ENCODE data around the gene CACNA2D3.

The CACNA2D3 gene

DNA sequence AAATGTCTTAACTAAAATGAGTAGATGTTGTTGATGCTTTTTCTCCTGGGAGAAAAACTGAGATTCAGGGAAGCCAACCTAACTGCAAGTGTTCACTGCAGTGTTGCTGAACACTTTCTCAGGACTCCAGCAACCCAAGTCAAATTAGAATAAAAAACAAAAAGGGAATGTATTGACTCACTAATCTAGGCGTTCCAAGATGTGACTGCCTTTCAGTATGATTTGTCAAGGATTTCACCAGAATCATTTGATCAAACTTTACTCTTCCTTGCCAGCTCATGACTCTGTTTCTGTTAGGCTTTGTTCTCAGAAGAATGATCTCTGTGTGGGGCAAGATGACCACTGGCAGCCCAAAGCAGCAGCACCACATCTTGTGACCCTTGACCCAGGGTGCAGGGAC is 364.0 kb downstream of the CACNA2D3 start:
- DNase-seq, result no peak

DNA sequence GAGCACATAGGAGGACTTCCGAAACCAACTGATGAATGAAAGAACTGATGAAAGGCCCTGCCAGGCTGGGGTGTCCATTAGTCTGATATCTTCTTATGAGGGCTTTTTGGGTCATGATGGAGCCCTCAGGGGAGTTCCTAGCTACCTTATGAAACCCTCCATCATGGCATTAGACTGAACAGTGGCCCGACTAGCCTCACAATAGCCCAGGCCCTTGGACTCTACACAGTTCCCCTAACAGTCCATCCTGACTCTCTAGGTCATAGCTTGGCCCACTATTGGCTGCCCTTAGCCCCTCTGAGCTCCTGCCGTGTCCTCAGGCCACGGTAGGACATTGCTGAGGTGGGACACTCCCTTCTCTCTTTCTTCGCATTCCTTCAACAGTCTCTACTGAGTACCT is 365.9 kb downstream of the CACNA2D3 start:
- DNase-seq, result no peak

DNA sequence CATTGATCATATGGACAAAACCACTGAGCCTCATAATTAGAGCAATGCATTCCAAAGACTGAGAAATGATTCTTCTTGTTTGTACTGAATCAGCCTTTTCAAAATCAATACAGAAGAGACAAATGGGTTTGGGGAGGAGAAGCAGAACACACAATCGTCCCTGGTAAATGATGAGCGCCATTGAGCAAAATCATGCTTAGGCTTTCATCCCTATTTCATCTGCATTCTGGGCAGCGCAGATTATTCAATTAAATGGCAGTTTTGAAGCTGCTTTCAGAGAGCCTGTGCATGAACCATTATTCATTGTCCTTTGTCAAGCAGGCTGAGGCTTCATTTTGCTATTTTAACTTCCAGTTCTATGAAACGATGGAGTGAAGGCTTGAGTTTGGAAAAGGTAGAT is 371.9 kb downstream of the CACNA2D3 start:
- no peak for DNase-seq

DNA sequence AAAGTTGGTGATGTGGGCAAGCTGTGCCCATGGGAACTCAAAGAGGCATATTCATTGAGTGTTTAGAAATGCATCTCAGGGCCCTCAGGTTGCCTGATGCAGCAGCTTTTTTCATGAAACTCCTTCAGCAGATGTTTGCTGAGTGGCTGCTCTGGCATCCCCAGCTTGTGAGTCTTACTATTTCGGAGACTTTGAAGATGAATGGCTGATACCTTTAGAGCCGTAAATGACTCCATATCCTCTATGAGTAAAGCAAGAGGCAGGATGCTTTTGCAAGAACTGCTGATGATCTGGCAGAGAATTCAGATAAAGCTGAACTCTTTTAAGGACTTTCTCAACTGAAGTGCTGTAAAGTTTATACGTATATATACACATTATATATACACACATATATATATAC is 384.3 kb downstream of the CACNA2D3 start:
- DNase-seq, result no peak

DNA sequence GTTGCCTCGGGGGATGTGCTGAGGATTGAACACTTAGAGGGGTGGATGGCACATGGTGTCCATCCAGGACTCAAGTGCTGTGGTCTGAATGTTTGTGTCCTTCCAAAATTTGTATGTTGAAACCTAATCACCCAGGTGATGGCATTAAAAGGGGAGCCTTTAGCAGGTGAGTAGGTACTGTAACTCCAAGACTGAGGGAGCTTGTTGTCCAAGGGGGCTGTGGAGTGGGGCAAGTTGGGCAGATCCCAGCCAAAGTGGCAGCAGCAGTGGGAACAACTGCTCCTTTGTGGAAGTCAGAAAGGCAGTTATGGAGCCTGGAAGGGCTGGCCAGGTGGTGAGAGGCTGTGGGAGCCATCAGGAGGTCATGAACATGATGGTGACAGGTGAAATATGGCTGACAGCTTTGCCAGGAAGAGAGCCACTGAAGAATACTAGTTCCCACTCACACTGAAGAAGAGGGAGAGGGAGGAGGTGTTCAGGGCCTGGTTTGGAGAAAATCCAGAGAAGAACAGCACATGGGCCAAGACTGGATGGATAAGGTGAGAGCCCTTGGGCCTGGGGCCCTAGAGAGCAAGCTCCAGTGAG is 385.6 kb downstream of the CACNA2D3 start:
- no peak for DNase-seq

DNA sequence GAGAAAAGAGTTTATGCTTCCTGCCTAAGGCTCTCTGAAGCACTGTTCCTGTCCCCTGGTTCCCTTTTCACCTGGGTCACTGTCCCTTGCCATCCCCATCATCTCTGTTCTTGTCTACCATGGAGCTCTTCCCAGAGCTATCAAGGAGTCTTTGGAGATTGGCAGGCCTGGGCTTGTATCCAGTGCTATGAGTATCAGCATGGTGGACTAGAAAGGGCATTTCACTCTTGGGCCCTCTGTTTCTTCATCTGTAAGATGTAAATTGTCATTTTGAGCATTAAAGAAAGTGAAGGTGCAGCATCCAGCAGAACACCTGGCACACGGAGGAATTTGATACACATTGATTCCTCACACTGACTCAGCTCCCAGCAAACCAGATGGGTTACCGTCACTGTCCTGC is 388.2 kb downstream of the CACNA2D3 start:
- DNase-seq, result no peak

DNA sequence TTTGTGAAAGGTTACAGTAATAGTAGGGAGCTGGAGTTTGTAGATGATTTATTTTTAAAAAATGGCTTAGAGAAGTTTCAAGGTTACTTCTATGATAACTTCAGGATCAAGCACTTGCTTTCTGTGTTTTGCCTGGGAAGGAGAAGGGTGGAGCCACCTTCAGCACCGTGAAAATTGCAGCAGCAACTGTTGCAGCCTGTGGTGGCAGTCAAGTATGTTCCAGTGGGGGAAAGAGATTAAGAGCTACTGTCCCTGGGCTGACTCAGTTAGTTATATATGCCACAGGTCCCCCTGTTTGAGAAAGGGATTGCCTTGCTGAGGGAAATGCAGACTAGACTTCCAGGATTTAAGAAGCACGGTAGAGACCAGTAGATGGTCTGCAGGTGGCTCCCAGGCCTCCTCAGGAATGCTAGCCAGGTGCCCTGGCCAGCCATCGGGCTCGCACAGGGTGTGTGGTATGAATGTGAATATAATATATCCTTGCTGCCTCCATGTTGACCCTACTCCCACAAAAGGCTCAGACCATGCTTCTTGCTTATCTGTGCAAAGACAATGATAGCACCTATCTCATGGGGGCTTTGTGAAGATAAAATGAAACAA is 389.5 kb downstream of the CACNA2D3 start:
- DNase-seq, result no peak

DNA sequence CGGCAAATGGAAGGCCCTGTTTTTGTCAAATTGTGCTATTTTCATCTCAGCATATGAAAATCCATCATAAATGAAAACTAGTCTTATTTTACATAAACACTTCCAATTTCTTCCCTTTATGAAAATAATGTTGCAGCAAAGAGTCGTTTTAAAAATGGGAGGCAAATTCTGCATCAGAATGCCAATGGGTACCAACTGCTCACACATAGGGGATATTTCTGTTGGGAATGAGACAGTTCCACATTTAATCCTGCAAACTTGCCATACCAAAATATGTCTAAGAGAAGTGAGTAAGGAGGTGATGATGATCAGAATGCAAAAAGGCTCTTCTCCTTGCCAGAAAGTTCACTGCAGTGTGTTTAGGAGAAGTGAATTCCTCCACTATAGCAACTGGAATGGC is 391.7 kb downstream of the CACNA2D3 start:
- DNase-seq, result no peak

DNA sequence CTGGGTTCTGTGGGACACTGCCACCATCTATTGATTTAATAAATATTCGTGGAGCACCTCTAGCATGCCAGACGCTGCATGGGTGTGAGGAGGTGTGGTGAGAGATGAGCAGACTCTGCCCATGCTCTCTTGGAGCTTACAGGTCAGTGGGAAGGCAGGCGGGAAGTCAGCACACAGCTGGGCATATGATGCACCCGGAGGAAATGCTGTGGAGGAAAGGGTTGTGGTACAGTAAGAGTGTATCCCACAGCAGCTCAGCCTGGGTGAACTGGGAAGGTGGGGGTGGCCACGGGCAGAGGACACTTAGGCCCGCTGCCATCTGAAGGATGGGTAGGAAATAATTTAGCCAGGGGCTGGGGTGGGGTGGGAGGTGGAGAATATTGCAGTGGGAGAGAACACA is 392.1 kb downstream of the CACNA2D3 start:
- no peak for DNase-seq

DNA sequence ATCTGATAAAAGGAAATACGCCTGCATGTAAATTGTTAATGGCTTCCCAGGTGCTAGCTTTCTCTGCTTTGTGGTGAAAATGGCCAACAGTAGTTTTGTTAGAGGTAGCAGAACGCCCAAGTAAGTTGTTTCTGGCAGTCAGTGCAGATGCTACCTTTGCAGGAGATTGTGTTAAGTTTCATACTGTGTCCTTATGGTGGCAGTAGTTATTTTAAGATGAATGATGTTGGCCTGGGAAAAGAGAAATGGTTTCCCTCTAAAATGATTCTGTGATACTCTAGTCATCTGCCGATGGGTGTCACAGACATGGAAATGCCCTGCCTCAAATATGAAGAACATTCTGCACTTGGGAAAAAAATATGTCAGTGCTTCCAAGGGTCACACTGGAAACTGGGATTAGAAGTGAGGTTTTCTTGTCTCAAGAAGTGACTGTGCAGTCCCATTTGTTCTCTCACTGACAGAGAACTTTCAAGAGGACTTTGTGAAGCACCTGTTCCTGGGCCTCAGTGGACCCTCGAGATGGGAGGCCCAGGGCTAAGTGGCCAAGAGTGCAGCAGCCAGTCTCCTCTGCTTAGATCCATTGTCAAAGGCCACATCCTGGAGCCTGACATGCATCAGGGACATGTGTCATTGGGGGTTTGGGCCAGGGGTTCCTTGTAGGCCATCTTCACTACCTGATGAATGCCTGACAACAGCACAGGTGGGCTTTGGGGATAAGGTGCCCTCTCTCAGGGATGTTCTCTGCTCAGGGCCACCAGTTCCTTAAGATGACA is 393.3 kb downstream of the CACNA2D3 start:
- DNase-seq, result no peak

DNA sequence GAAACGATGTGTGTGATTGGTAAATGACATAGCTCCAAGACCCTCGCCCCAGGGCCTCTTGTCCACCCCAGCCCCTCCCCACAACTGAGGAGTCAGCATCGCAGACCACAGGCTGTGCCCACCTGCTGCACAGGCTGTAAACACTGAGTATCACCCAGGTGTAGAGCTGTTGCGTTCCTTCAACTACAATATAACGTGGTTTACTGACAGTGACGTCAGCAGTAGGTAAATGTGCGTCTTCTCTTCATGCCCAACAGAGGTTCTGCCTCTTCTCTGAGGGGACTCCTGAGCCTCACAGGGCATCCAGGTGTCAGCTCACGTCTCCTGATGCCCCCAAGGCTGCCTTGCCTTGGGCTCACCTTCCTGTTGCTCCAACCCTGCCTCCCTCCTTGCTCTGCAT is 395.1 kb downstream of the CACNA2D3 start:
- DNase-seq, result no peak

DNA sequence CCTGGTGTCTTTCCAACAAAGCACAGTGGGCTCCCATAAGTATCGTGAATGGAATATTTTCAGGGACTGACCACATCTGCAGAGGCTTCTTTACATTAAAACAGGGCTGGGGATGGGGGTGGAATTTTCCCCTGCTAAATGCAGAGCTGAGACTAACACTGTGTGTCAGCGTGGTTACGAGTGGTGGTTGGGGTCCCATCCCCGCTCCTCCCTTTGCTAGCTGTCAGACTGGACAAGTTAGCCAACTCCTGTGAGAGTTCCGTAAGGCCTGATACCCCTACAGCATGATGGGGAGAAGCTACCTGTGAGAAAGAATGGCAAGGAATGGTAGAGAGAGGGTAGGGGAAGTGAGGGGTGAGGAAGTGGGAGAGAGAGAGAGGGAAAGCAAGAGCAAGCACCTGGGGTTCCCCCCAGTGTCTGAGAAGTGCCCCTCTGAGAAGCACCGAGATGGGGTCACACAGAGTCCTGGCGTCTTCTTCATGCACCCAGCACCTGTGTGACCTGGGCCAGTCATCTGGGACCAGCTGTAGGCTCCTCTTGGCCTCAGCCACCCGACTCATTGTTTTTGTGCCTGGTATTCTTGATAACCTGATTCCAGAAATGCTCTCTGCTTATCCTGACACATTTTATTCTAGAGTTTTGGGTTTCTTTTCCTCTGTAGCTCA is 395.8 kb downstream of the CACNA2D3 start:
- no peak for DNase-seq

DNA sequence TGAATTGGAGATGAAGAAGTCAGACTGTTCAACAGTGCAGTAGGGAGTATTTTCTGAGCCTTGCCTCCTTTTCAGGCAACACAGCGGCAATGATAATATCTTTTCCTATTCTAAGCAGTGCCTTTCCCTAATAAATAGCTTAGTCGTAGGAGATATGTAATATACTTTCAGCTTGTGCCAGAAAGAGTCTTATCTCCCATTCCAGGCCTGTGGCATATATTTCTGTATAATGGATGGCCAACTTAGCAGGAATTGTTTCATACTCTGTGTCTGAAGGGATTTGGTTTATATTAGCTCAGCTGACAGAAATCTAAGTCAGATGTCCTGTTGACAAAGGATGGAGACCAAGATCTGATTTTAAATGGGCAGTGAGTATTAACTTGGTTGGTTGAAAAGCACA is 397.1 kb downstream of the CACNA2D3 start:
- DNase-seq, result no peak

DNA sequence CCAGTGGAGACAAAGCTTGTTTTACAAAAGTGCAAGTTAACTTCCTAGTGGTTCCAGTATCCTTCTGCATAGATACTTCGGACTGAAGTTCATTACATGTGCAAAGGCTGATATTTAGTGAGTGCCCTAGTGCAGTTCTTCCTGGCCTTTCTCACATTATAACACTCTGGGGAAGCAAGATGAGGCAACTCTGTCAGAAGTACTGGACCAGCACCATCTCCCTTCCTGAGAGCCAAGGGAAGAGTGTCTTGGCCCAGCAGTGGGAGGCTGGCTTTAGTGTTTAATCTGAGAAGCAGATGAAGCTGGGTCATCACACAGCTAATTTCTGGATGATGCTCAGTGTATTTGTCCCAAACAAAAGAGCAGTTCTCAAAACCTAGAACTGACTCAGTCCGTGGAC is 397.7 kb downstream of the CACNA2D3 start:
- DNase-seq, result no peak

DNA sequence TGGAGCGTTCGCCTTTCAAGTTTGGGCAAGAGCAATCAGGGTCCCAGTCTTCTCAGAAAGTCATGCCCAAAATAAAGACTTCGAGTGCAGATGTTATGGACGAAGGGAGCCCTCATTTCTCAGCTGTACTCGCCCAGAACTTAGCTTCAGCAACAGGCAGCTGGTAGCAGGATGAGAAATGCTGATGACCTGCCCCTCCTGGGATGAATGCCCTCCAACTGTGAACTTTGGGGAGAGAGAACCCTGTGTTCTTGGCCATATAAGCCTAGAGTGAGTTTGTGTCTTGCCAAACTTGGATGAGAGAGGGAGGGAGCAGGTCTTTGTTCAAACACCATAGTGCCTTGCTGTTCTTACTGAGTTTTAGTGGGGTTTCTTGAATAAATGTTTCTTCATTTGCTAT is 405.2 kb downstream of the CACNA2D3 start:
- no peak for DNase-seq

DNA sequence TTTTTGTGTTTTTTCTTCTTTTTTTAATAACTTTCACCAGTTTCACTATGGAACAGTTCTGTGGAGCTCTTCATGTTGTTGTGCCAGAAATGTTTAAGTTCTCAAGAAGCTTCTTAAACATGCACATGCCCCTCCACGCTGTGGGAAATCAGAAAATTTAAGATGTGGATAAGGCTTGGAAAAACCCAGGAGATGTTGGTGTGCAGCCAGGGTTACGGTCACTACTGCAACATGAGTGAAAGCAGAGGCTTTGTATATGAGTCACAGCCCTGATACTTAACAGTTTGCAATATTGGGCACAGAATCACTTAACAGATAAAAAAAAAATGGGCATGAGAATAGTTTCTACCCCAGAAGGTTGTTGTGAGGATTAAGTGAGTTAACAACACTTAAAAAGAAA is 405.6 kb downstream of the CACNA2D3 start:
- no peak for DNase-seq

DNA sequence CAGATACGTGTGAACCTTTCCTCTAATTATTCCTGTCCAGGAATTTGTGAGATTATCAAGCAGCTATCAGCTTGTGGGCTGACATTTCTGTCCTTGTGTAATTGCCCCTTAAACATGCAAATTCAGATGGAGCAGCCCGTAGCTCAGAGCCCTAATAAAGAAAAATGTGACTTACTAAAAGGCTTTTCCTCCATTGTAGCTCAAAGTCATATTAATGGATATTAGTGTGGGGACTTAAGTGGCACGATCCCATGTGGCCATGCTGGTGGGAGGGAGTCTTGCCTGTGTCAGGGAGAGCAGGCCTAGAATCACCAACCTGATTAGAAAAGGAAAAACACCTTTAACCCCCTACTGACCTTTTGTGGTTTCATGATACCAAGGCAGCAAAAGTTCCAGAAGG is 406.3 kb downstream of the CACNA2D3 start:
- no peak for DNase-seq

DNA sequence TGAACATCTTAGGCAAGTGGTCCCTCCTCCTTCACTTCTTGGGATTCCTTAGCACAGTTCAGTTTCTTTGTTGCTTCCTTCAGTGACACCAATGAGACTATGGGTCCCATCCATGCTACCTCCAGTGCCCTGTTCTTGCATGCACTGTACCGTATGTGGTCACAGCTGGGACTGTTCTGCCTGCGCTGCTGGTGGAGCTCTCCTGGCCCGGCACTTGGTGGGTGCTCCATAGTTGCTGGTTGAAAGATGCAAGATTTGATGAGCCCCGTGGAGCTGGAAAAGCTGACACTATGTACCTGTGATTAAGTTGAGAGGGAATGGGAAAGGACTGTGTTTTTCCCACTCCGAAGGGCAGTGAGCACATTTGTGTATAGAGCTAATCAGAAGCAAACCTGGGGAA is 407.7 kb downstream of the CACNA2D3 start:
- no peak for DNase-seq

DNA sequence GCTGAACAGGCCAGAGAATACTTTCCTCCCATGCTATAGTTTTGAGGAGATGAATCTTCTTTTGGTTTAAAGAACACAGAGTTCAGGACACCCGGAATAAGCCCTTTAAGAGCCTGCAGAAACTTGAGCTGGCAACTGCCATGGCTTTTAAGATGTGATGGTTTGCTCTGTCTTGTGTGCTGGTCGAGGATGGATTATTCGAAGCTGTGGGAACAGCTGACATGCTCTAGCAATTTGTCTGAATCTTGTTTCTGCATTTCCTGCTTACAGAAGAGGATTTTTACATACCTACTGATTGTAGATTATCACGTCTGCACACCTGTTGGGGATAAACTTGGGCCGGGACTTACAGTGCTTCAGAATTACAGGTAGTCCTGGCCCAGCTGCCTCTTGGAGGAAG is 408.6 kb downstream of the CACNA2D3 start:
- DNase-seq, result no peak

DNA sequence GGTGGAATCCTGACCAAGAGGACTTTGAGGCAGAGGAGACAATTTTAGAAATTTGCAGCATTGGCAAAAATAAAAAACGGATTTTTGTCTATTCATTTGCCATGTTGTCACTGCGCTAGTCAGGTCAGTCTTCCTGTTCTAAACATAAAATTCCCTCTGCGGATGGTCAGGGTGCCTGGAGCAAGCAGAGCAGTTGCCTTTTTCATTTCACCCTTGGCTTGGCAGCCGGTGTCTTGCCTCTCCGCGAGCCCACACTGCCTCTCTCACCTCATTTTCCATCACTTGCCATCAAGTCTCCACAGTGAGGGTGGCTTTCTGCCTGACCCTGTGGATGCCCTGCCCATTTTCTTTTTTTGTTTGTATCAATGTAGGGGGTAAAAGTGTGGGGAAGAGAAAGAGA is 409.4 kb downstream of the CACNA2D3 start:
- DNase-seq, result no peak

DNA sequence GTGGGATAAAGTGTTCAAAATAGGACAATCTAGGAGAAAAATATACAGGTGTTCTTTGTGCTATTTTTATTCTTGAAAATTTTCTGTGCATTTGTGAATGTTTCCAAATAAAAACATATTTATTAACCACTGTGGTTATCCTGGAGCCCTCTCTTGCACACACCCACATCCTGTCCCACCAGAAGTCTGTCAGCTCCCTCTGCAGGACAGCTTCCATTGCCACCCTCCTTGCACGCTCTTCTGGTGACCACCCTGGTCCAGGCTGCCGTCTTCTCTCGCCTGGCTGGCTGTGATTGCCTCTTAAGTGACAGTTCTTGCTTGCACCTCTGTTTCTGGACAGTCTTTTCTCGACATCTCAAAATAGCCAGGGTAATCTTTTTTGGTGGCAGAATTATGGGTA is 411.5 kb downstream of the CACNA2D3 start:
- DNase-seq, result no peak

DNA sequence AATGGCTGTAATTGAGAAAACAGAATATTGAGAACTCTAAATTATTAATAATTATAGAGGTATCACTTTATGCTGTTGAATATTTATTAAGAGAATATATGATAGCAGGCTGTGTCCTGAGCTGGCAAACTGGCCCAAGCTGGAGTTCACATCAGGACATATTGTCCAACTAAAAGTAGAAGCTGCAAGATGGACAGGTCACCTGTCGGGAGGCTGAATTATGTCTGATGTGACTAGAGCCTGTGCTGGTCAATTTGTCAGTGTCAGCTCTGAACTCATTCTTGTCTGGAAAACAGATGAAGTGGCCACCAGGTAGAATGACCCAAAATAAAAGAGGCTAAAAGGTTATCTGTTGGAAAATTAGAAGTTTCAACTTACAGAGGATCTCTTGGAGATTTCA is 413.3 kb downstream of the CACNA2D3 start:
- DNase-seq, result no peak

DNA sequence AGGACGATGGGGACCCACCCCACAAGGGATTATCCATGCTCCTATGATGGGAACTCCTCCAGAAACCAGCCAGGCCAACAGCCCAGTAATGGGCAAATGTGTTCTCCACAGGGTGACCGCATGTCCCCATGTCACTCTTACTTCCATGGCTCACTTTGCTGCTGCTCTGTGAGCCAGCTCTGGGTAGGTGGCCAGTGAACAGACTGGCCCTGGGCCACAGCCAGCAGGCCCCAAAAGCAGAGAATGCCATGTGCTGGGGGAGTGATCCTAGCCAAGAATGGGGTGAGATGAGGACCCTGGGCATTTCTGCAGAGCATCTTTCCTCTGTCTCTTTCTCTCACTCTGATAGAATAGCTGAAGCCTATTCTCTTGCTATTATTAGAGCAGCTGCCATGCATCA is 414.1 kb downstream of the CACNA2D3 start:
- no peak for DNase-seq

DNA sequence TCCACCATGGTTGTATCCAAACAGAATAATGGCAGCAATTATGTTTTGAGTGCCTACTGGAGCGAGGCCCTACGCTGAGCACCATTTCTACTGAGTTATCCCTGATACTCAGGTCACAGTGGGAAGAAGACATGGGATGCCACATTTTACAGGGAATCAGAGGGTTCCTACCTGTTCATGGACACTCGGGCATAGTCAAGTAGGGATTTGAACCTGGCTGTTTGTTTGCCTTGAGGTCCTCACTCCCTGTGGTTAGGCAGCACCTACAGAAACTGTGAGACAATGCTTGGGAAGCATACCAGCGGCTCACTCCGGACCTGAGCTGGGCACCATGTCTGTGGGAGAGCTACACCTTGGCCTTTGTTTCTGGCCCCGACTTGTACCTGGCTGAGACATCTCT is 415.2 kb downstream of the CACNA2D3 start:
- no peak for DNase-seq

Measured in inflammatory macrophage (primary cell).